Stimulated activated CD4-positive, alpha-beta T cell treated with anti-CD3 and anti-CD28 coated beads, Interleukin-12 subunit alpha, Interleukin-12 subunit beta, amount 100 ng/mL, for 24 hours (primary cell): ENCODE data around the gene USP40.

Experiments used
- DNase-seq, 2 experiments: peaks; one replicate each; pipeline ENCODE4 v3.0.0-alpha.2; 2020; ENCODE audit warnings: low read depth in 2 of 2

Gene USP40

DNA sequence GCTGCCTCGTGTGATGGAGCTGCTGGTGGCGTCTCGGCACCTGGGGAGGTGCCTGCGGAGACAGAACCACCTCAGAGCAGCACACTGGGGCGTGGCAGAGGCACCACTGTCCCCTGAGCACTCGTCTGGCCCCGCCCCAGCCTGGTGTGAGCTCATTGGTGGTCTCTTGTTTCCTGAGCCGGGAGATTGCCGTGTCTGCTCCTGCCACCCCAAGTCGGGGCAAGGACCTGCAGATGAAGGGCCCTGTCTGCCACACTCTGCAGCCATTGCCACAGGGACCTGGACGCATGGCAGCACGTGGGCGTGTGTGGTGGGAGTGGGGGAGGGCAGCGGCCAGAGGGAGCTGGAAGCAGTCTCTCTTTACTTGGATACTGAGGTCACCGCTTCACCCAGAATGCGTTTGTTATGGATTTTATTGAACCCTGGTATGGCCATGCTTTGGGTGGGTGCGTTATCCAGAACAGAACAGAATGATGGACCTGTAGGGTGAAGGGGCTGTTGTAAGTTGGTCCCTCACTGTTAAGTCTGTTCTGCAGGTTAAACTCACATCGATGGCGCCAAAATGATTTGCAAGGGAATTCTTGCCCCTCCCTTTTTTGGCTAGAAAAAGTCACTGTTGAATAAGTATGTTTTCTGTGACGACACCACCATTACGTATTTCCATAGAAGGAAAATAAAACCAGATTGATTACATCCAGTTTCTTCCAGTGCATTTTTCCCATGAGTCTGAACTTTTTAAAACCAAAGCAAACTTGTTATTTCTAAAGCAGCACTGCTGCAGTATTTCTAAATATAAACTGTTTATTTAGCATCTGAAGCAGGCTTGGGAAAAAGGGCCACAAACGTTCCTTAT is 92.0 kb downstream of the USP40 start:
- no peak for DNase-seq

DNA sequence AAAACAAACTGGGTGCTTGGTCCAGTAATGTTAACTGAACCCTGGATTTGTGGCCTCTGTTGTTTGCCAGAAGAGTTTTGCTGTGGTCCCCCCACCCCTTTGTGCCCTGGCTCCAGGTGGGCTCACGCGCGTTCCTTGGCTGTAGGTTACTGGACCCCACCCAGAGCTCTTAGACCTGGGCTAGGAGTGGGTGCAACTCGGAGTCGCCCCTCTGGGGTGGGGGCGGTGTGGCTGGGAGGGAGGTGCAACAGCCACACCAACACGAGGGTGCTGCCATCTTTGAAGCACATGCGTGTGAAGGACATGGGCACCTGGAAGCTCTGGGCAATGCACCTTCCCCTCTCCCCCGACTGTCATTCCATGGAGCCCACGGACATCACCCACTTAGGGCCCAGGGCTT is 92.7 kb downstream of the USP40 start:
- no peak for DNase-seq

DNA sequence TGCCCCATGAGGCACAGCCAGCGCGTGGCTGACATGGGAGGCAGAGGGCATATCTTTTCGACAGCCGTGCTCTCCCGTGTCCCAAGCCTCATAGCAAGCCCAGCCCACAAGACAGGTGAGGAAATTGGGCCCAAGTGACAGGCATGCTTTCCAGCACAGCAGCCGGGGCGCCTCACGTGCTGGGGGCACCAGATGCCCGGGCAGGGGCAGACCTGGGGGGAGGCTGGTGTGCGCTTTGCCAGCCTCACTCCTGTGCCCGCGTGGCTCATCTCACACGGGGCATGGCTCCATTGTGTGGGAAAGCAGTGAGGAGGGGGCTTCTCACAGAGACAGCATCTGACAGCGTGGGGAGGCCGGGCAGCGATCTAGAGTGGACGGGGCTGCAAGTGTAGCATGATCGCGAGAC is 93.2 kb downstream of the USP40 start:
- DNase-seq = no peak

DNA sequence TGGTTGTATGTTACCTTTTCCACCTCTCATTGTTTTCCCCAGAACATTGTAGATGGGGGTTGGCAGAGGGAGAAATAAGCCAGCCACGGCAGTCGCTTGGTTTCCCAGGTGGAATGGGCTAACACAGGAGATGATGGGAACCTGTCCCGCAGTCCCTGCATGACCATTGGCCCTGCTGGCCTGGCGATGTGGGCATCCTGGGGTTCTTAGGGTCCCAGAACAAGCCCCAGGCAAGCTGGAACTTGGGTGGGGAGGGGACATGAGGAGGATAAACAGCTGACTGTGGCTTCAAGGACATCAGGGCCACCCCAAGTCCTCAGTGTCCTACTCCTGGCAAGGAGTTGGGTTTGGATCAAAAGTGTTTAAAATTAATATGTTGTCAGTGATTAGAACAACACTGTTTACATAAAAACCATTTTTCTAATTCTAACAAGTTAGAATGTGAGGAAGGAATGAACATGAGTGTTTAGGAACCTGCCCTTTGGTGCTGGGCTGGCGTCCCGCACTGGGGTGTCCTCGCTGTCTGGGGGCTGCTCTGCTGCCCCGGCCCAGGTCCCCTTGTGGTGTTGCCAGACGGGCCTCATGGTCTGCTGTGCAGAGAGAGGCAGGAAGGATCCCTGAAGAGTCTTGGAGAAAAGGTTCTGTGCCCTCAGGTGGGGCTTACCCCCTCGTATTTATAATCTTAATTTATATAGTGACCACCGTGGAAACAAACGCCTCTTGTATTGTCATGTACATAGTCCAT is 95.1 kb downstream of the USP40 start:
- no peak for DNase-seq

DNA sequence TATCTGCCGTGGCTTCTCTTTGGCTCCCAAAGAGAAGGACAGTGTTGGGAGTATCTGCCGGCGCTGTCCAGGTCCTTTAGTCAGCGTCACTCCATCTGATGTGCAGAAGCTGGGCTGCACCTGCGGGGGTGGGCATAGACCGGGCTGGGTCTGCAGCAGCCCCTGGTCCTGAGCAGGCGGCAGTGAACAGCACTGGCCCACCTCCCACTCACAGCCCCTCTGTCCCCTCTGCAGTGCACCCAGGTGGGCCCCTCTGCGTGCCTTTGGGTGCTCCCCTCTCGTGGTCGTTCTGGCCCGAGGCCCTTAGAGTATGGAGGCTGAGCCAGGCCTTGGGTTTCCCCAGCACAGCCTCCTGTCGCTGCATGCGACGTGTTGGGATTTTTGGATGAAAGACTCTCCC is 95.7 kb downstream of the USP40 start:
- no peak for DNase-seq

DNA sequence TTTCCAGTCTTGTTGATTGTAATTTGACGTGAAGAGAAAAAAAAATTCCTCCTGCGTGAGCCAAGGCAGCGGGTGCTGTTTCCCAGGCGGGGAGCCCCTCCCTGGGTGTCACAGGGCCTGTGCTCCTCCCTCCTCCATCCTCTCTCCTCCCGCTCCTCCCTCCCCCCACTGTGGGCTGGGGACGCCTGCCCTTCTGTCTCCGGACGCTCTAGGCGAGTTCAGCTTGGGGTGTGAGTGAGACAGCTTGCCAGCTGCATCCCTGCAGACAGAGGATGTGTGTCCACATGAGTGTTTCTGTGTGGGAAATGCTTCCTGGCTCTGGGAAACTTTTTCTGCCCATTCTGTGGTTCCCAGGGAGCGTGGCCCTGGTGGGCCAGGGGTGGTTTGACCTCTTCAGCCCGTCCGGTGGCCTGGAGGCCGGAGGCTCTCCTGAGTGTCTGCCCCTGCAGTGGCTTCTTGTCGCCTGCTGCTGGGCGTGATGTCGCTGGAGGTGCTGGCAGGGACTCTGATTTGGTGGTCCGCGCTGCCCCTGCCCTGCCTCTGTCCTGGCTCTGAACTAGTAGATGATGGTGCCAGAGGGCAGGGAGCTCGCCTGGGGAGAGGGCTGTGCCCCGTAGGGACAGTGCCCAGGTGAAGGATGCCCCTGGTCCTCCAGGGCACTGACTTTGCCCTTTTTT is 96.4 kb downstream of the USP40 start:
- no peak for DNase-seq

DNA sequence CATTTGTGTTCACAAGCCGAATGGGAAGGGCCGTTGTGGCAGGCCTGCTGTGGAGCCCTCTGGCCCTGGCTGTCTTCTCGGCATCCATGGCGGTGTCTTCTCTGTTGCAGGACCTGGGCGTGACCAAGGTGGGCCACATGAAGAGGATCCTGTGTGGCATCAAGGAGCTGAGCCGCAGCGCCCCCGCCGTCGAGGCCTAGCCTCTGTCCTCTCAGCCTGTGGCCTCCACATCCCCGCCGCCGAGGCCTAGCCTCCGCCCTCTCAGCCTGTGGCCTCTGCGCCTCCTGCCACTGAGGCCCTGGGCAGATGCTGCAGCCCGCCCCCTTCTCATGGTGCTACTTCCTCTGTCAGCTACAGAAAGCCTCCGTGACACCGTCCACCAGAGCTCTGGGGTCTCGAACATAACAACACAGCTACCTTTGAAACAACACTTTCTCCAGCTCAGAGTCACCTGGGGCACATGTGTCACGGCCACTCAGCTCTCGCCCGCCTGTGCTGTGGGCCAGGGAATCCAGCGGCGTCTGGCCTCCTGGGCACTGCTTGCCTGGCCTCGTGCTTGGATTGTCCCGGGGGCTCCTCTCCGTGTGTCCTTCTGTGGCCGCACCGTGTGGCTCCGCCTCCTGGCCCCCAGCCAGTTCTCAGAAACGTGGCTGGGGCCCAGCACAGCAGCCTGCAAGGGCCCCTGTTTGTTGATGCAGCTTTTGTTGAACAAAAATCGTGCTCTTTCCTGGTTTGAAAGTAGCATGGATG is 97.1 kb downstream of the USP40 start:
- no peak for DNase-seq

DNA sequence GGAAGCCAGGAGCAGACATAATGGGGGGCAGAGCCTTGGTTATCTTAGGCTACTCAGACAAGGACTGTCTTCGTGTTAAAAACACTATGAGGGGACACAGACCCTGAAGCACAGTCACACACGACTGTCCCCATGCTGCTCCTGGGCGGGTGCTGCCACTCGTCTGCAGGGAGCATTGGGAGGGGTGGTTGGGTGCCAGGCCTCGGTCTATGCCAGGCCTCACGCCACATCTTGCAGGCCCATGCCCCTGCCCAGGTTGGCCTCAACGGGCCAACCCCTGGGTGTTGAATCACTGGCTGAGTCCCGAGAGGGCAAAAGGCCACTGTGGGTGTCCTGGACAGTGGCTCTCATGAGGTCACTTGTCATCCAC is 97.9 kb downstream of the USP40 start:
- DNase-seq = no peak

DNA sequence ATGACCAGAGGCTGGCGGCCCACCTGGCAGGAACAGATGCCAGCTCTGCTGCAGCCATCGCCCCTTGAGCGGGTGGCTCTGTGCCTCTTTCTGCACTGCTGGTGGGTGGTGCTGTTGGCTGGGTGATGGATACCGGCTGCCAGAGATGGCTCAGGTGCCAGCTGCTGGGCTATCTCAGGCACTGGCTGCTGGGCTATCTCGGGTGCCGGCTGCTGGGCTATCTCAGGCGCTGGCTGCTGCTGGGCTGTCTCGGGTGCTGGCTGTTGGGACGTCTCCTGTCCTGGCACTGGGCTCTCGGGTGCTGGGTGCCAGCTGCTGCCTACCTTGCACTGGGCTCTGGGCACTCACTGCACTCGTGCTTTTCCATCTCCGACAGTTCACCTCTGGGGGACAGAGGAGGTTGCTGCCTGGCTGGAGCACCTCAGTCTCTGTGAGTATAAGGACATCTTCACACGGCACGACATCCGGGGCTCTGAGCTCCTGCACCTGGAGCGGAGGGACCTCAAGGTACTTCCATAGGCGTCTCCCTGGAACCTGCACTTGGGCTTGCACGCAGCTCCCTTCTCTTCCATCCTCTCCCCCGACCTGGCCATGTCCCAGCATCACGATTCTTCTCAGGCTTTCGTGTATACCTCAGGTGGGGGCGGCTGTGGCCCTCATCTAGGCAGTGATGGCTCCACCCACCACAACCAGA is 98.4 kb downstream of the USP40 start:
- DNase-seq = no peak

DNA sequence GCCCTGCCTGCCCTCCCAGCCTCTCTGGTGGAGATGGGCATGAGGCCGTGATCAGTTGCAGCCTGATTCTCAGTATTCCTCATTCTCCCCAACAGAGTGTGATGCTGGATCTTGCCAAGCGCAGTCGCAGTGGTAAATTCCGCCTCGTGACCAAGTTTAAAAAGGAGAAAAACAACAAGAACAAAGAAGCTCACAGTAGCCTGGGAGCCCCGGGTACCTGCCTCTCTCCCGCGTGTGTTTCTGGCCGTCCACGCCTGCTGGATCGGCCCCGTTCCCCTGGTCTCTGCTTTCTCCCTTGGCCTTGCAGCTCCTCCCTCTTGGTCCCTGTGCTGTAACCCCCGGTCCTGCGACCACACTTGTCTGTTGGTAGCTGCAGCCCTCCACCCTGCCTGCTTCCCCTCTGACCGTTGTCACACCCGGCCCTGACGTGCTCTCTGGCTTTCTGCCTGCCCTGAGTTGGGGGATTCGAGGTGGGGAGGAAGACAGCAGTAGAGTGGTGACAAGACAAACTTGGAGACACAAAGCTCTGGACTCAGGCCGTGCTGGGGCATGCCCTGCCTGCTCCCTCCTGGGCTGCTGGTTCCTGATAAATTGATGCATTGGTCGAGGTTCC is 99.5 kb downstream of the USP40 start:
- DNase-seq = no peak

DNA sequence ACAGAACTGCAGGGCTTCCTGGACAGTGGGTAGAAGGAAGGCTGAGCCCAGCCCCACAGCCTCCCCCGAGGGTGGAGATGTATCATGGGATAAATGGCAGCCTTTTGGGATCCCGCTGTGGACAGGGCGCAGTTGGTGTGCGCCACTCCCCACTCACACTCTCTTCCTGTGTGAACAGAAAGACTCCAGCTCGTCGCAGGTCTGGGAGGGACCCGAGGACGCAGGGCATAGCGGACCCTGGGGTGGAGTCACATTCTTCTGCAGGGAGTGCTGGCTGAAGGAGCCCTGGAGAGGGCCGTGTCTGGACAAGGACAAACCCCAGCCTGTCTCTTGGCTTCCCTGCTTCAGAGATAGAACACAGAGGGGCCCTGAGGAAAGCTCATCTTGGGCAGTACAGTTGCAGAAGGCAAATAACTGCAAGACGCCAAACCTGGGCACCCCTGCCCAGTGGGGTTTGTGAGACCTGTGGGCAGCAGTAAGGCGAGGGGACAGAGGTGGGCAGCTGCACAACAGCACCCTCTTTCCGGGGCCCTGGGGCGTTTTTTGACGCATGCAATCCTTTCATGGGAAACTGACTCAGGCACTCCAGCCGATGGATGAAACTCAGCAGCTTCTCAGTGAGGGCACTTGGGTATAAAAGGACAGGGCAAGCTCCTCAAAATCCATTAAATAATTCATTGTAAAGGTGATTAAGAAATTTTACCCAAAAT is 101.9 kb downstream of the USP40 start:
- DNase-seq = no peak

DNA sequence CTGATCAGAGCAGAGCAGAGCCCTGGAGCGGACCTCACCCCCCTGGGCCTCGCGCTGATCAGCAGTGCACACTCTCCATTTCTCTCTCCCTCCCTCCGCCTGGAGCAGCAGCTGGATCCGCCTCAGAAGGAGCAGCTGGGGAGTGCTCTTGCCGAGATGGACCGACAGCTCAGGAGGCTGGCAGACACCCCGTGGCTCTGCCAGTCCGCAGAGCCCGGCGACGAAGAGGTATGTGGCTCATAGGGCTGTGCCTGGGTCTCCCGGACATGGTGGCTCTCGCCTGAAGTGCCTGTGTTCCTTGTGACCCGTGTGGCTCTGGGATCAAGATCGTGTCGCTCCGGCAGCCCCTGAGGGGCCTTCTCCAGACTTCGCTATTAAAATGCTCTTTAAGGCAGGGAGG is 102.5 kb downstream of the USP40 start:
- no peak for DNase-seq

DNA sequence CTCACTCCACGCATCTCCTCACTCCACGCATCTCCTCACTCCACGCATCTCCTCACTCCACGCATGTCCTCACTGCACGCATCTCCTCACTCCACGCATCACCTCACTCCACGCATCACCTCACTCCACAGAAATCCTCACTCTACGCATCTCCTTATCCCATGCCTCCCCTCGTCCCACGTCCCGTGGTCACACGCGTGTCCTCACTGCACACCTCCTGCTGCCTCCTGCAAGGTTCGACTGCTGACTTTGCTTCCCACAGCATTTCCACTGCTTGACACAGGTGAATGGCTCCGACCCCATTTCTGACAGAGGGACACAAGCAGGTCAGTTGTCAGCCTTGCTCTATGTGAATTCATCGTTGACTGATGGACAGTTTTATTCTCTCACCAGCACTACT is 103.0 kb downstream of the USP40 start:
- no peak for DNase-seq

DNA sequence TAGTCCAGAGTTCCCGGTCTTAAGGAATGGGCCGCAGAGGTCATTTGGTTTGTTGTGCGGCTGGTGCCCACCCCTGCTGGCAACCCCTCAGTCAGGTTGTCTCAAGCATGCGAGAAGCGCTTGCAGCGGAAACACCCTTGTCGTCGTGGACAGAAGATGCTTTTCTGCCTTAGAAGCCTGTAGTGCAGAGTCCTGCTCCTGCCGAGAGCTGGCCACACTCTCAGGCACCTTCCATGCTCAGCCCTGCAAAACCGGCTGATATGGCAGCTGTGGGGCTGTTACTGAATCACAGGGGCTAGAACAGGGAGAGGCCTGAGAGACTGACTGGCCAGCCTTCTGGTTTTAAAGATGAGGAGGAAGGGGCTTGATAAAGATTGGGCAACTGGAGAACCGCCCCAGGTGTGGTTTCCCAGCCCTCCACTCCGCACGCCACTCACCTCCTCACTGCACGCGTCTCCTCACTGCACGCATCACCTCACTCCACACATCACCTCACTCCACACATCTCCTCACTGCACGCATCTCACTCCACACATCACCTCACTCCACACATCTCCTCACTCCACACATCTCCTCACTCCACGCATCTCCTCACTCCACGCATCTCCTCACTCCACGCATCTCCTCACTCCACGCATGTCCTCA is 103.6 kb downstream of the USP40 start:
- no peak for DNase-seq

DNA sequence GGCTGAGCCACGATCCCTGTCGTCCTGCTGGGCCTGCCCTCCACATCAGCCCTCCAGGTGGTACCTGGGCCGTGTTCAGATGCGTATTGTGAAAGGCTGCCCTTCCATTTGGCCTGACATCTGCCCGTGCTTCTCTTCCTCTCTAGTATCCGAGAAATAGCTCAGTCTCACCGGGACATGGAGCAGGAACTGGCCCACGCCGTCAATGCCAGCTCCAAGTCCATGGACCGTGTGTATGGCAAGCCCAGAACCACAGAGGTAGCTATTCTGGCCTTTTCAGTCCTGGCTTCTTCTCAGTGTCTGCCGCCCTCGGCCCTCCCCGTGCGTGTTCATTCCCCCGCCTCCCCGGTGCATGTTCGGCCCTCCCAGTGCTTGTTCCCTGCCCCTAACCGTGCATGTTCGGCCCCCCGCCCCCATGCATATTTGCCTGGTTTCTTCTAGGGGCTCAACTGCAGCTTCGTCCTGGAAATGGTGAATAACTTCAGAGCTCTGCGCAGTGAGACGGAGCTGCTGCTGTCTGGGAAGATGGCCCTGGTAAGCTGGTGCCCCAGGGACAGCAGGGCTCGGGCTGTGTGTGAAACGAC is 104.3 kb downstream of the USP40 start:
- DNase-seq = no peak

DNA sequence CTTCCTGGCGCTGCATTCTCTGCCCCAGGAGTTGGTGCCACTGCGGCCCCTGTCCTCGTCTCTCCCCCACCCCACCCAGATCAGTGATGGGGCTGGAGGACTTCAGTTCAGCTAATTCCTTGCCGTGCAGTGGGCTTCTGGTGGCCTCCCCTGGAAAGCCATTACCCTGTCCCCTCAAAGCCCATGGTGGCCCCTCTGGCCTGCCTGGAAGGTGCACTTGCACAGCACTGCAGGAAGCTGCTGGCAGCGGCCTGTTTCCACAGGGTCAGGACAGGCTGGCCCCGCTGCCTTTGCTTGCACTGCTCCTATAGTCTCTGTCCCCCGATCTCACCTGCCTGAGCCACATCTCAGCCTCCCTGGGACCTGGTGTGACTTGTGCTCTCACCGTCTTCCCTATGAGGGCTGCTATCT is 105.1 kb downstream of the USP40 start:
- no peak for DNase-seq

DNA sequence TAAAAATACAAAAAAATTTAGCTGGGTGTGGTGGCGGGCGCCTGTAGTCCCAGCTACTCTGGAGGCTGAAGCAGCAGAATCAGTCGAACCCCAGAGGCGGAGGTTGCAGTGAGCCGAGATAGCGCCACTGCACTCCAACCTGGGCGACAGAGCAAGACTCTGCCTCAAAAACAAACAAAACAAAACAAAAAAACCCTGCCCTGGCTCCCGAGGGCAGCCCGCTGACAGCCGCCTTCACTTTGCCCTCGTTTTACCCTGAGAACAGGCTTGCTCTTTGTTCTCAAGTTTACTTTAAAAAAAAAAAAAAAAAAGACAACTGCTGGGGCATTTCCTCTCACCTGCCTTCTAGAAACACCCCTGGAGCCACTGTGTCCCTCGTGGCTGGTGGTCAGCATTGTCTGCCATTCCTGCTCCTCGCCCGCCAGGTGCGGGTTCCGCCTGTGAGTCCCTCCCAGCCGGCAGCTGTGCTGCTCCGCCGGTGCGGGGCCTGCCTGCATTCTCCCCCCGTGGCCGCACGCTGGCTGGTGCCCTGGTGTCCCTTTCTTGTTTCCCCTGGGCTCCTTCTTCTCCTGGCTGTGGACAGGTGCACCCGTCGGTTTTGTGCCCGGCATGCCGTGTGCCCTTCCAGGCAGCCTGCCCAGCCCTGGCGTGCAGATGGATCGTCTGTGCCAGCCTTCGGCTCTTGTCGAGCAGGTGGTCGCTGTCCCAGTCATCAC is 105.7 kb downstream of the USP40 start:
- DNase-seq = no peak

DNA sequence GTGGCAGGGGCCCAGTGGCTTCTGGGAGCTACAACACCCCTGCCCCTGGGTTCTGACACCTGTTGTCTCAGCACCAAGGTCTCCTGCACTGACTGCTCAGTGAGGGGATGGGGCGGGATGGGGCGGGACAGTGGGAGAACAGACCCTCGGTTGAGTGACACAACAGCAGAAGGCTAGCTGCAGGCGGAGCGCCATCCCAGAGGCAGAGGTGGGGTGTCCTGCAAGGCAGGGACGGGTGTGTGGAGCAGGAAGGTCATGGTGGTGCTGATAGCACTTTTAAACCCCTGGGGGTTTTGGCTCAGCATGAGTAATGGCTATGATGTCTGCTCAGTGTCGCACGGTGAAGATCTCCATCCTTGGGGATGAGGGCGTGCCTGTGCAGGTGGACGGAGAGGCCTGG is 107.2 kb downstream of the USP40 start:
- no peak for DNase-seq

DNA sequence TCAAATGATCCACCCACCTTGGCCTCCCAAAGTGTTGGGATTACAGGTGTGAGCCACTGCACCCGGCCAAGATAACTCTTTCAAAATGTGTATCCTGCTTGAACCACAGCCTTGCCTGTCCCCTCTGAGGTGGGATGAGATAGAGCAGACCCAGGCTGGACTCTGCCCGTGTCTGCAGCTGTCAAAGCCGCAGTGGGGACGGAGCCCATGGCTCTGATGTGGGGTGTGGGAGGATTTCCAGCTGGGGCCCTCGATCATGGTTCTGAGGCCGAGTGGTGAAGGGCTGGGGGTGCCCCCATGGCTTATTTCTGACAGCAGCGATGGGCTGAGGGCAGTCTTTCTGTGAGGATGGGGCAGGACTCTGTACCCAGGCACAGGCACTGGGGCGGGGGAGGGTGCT is 107.8 kb downstream of the USP40 start:
- no peak for DNase-seq
